HepG2 (cell line): Measurements from ENCODE around the gene NBPF1. TPM values are rescaled to one million over a fixed set of nuclear protein-coding genes. Genes with fewer than 3 reads are reported as not detected.
"Not testable (repeated sequence)": the region's sequence is repeated elsewhere in the genome, so short reads cannot be mapped to it uniquely, and the experiment has no call there.

Experiments
- CBX5 ChIP-seq: sonication (generic); formaldehyde crosslinking; IDR thresholded peaks from 2 replicates; pipeline ENCODE4 v1.4.0; 2020; ENCODE audit warnings: missing genetic modification reagents, borderline replicate concordance
- ELF3 ChIP-seq: IDR thresholded peaks from 2 replicates; pipeline ENCODE4 v1.6.1; 2016; ENCODE audit warnings: missing genetic modification reagents, missing compliant biosample characterization
- GATAD1 ChIP-seq: IDR thresholded peaks from 2 replicates; pipeline ENCODE4 v1.6.1; 2016; ENCODE audit warnings: missing genetic modification reagents, missing compliant biosample characterization
- HOXA5 ChIP-seq: sonication (generic); formaldehyde crosslinking; IDR thresholded peaks from 2 replicates; pipeline ENCODE4 v1.4.0; 2020; ENCODE audit warnings: missing genetic modification reagents
- HOXD1 ChIP-seq: sonication (generic); formaldehyde crosslinking; IDR thresholded peaks from 2 replicates; pipeline ENCODE4 v1.5.0; 2020; ENCODE audit warnings: missing genetic modification reagents
- KDM1A ChIP-seq: IDR thresholded peaks from 2 replicates; pipeline ENCODE4 v1.6.1; 2016; ENCODE audit warnings: missing compliant biosample characterization
- MIER2 ChIP-seq: IDR thresholded peaks from 2 replicates; pipeline ENCODE4 v1.6.1; 2016; ENCODE audit warnings: missing biosample characterization, missing genetic modification reagents
- MLX ChIP-seq: IDR thresholded peaks from 2 replicates; pipeline ENCODE4 v1.6.1; 2016
- NFKBIZ ChIP-seq: IDR thresholded peaks from 2 replicates; pipeline ENCODE4 v1.6.1; 2018; ENCODE audit warnings: missing genetic modification reagents, missing compliant biosample characterization
- NFYB ChIP-seq: sonication (generic); formaldehyde crosslinking; IDR thresholded peaks from 2 replicates; pipeline ENCODE4 v1.4.0; 2020; ENCODE audit warnings: missing genetic modification reagents
- NR2F6 ChIP-seq, 2 experiments: IDR thresholded peaks; 2 replicates each; pipeline ENCODE4 v1.6.1; 2016; ENCODE audit warnings: antibody characterized with exemption in 1 of 2, mild to moderate bottlenecking in 1 of 2
- PAXIP1 ChIP-seq: sonication (generic); formaldehyde crosslinking; conservative IDR thresholded peaks from 2 replicates; pipeline ENCODE4 v1.4.0; 2020; ENCODE audit warnings: mild to moderate bottlenecking, missing genetic modification reagents, moderate library complexity
- RFXANK ChIP-seq: IDR thresholded peaks from 2 replicates; pipeline ENCODE4 v1.6.1; 2016
- TFE3 ChIP-seq: IDR thresholded peaks from 2 replicates; pipeline ENCODE4 v1.6.1; 2016
- YEATS2 ChIP-seq: sonication (generic); formaldehyde crosslinking; IDR thresholded peaks from 2 replicates; pipeline ENCODE4 v1.4.0; 2020; ENCODE audit warnings: missing genetic modification reagents, borderline replicate concordance
- YY1 ChIP-seq: IDR thresholded peaks from 2 replicates; pipeline ENCODE4 v1.6.1; 2011; ENCODE audit warnings: low read length, low read depth, moderate library complexity, mild to moderate bottlenecking; ENCODE audit not compliant: insufficient read depth, insufficient replicate concordance
- ZBTB33 ChIP-seq: sonication (generic); formaldehyde crosslinking; IDR thresholded peaks from 2 replicates; pipeline ENCODE4 v1.4.0; 2020; ENCODE audit warnings: missing genetic modification reagents
- ZFP37 ChIP-seq: sonication (generic); formaldehyde crosslinking; IDR thresholded peaks from 2 replicates; pipeline ENCODE4 v1.4.0; 2020; ENCODE audit warnings: missing genetic modification reagents, borderline replicate concordance
- ZFY ChIP-seq: sonication (generic); formaldehyde crosslinking; IDR thresholded peaks from 2 replicates; pipeline ENCODE4 v1.4.0; 2020; ENCODE audit warnings: missing genetic modification reagents
- ZNF205 ChIP-seq: IDR thresholded peaks from 2 replicates; pipeline ENCODE4 v1.6.1; 2018; ENCODE audit warnings: missing biosample characterization, missing genetic modification reagents
- polyA plus RNA-seq, 8 experiments: library from polyadenylated mRNA; depleted of rRNA in 3 of 8; stranded (reverse) in 7 of 8; unstranded in 1 of 8; fragments of >200 nt; fragmentation: Illumina TruSeq in 4 of 8; extraction: Trizol in 4 of 8; gene quantifications; 2 replicates each; pipeline versions ENCODE4 v1.2.1 to v1.2.3, GENCODE V29; 2011 to 2016; ENCODE audit warnings: low read depth in 4 of 8, missing spikeins in 1 of 8, mixed read lengths in 1 of 8; ENCODE audit not compliant: insufficient read depth in 1 of 8
- total RNA-seq, 5 experiments: library from RNA; depleted of rRNA; stranded (reverse); fragments of >200 nt; fragmentation: Illumina TruSeq; extraction: Trizol; gene quantifications; 2 replicates each; pipeline ENCODE4 v1.2.3, GENCODE V29; 2016; ENCODE audit warnings: low read depth in 1 of 5

The NBPF1 gene
- total and polyA plus RNA-seq, 2 of the 13 experiments (the other 11 are each of a cell fraction or from before 2014, with no cell fraction given), result 30.3 to 35.6 TPM

- 0 out of 2 replicates have a peak, but pooled peaks have one; percentile 28 for TF ChIP-seq HOXA5 (CRISPR knock-in tag)
- peak; percentile 29; the same call in 1 of the 2 replicates for TF ChIP-seq MLX (CRISPR knock-in tag)
- 0 out of 2 replicates have a peak, but pooled peaks have one; percentile 18 for TF ChIP-seq PAXIP1 (CRISPR knock-in tag)
- TF ChIP-seq ELF3 (CRISPR knock-in tag), result peak; percentile 74
- peak; percentile 41 for TF ChIP-seq YY1
- TF ChIP-seq ZFY, result 0 out of 2 replicates have a peak, but pooled peaks have one; percentile 31
- TF ChIP-seq ZFP37, result peak; percentile 53; the same call in 1 of the 2 replicates
- TF ChIP-seq NR2F6 (IDR thresholded peaks at IDR 0.05), result not testable (repeated sequence)
- TF ChIP-seq NR2F6 (CRISPR knock-in tag; IDR thresholded peaks at IDR 0.05), result 0 out of 2 replicates have a peak, but pooled peaks have one; percentile 43
- peak; percentile 50; the same call in 1 of the 2 replicates for TF ChIP-seq HOXD1 (CRISPR knock-in tag)
- TF ChIP-seq ZNF205, result peak; percentile 88
- 0 out of 2 replicates have a peak, but pooled peaks have one; percentile 67 for TF ChIP-seq RFXANK (CRISPR knock-in tag)
- peak; percentile 79 for TF ChIP-seq KDM1A (CRISPR knock-in tag)
- TF ChIP-seq MIER2 (CRISPR knock-in tag), result 0 out of 2 replicates have a peak, but pooled peaks have one; percentile 65
- TF ChIP-seq TFE3 (CRISPR knock-in tag), result 0 out of 2 replicates have a peak, but pooled peaks have one; percentile 25
- peak; percentile 66; the same call in 1 of the 2 replicates for TF ChIP-seq NFKBIZ (CRISPR knock-in tag)
- TF ChIP-seq YEATS2 (CRISPR knock-in tag), result peak; percentile 62; the same call in 1 of the 2 replicates
- TF ChIP-seq GATAD1 (CRISPR knock-in tag), result peak; percentile 57; the same call in 1 of the 2 replicates
- TF ChIP-seq NFYB, result 0 out of 2 replicates have a peak, but pooled peaks have one; percentile 20
- TF ChIP-seq ZBTB33 (CRISPR knock-in tag), result peak; percentile 53; the same call in 1 of the 2 replicates
- peak; percentile 63; the same call in 1 of the 2 replicates for TF ChIP-seq CBX5 (CRISPR knock-in tag)
Observed at GRCh38 chr1:16545682-16546095, 67.7 kb downstream of the NBPF1 start (continued).
